ENCODE data around the gene PYCR2. TPM values are rescaled to one million over a fixed set of nuclear protein-coding genes. Genes with fewer than 3 reads are reported as not detected.

PYCR2 gene
- total and polyA plus RNA-seq, 2 of the 8 experiments (the other 6 are each of a cell fraction or from before 2014, with no cell fraction given): 79.3 to 84.6 TPM

DNA sequence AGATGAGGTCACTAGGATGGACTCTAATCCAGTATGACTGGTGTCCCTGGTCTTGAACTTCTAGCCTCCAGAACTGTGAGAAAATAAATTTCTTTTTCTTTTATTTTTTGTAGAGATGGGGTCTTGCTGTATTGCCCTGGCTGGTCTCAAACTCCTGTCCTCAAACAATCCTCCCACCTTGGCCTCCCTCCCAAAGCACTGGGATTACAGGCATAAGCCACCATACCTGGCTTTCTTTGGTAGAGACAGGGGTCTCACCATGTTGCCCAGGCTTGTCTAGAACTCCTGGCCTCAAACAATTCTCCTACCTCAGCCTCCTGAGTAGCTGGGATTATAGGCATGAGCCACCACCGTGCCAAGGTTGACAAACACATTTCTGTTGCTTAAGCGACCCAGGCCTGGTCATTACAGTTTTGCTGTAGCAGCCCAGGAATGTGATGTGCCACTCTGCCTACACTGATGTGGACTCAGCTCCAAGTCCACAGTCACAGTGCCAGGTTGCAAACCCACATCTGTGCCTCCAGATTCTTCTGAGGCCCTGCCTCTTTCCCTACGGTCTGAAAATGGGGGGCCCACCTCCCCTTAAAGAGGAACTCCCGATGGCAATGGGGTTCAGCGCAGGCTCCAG lies 15.9 kb downstream of the PYCR2 start:
- ChIA-PET POLR2A (ENCODE audit: partially characterized antibody) (interaction anchor here (1.1 to 5.3 kb wide), 6 partner anchors 10 to 154 kb away, joined by 3 to 41 read pairs (median 6); partner anchors contain the start of genes H3-3A, LEFTY1 and TMEM63A), CTCF (ENCODE audit: partially characterized antibody) (interaction anchor here (0.5 to 18.7 kb wide), 13 partner anchors 11 to 534 kb away, joined by 3 to 406 read pairs (median 3); partner anchors contain the start of genes LEFTY1 and TMEM63A)
- no peaks in the 10 kb centered on the region for H4K20me1 ChIP-seq (replicated peaks in 1 of 2; ENCODE audit: control insufficient read depth in 1 of 2, insufficient read depth in 2 of 2, low read length in 2 of 2)
- H3K4me2 ChIP-seq (ENCODE audit: insufficient read depth in 1 of 2, low read depth in 2 of 2, low read length in 2 of 2): no peak overlapping the region
- no peak overlapping the region for H3K4ac ChIP-seq (replicated peaks; ENCODE audit: insufficient read length, low read depth, low read length)
- H2AK5ac ChIP-seq (ENCODE audit: low read depth, low read length): no peak overlapping the region
- H3K9ac ChIP-seq (replicated peaks in 1 of 4; ENCODE audit: extremely low read depth in 1 of 4, low read depth in 3 of 4, low read length in 3 of 4): no peak overlapping the region
- no peak overlapping the region for H3K4me3 ChIP-seq (ENCODE audit: extremely low read depth in 1 of 4, insufficient read depth in 2 of 4, low read depth in 3 of 4, low read length in 4 of 4)
- 88% methylated on average over 5 of the region's 5 CpGs; no CpG with 5 or more reads in 1 of the 2 experiments for WGBS, 2 experiments (ENCODE audit: extremely low coverage in 1 of 2, insufficient coverage in 1 of 2, insufficient read length in 1 of 2, insufficient replicate concordance in 2 of 2, low coverage in 1 of 2, low lambda C conversion rate in 2 of 2, missing lambda C conversion rate in 1 of 2)
- H3K36me3 ChIP-seq (ENCODE audit: control insufficient read depth in 2 of 4, insufficient read depth in 4 of 4, low read length in 3 of 4): no peaks in the 10 kb centered on the region
- no peak overlapping the region for H2BK20ac ChIP-seq (ENCODE audit: low read length)
- H3K14ac ChIP-seq (ENCODE audit: insufficient read length): no peak overlapping the region
- peak overlapping the region; percentile 52; the same call in 1 of the 2 replicates for H2BK5ac ChIP-seq (ENCODE audit: low read depth, low read length)
- H3K23me2 ChIP-seq (ENCODE audit: low read depth, low read length): no peaks in the 10 kb centered on the region
- H3K56ac ChIP-seq (replicated peaks; ENCODE audit: insufficient read length, low read depth, low read length): no peak overlapping the region
- DNase-seq (ENCODE audit: low read depth in 1 of 2, low spot score in 2 of 2): no peak
- H3K79me2 ChIP-seq (ENCODE audit: control insufficient read depth in 1 of 2, insufficient read depth in 2 of 2, low read length in 2 of 2): no peaks in the 10 kb centered on the region
- no peak overlapping the region for H2BK120ac ChIP-seq (replicated peaks; ENCODE audit: low read depth, low read length)
- H3K27me3 ChIP-seq (replicated peaks in 1 of 4; ENCODE audit: control insufficient read depth in 3 of 4, extremely low read depth in 1 of 4, insufficient read depth in 3 of 4, low read length in 3 of 4): no peaks in the 10 kb centered on the region; a peak in 2 of 7 replicates
- no peak overlapping the region for H4K5ac ChIP-seq (ENCODE audit: insufficient read length, low read depth, low read length)
- H4K8ac ChIP-seq (ENCODE audit: extremely low read depth, insufficient read depth, low read length): no peak overlapping the region
- no peak overlapping the region for H4K91ac ChIP-seq (replicated peaks; ENCODE audit: insufficient read length, low read length)
- no peaks in the 10 kb centered on the region for H3K79me1 ChIP-seq (ENCODE audit: low read depth, low read length)
- H3K23ac ChIP-seq (ENCODE audit: insufficient read length): no peak overlapping the region
- H2BK15ac ChIP-seq (ENCODE audit: low read length): no peak overlapping the region
- no peak overlapping the region for H2AFZ ChIP-seq (ENCODE audit: low read length)
- H3K4me1 ChIP-seq (replicated peaks in 1 of 4; ENCODE audit: control insufficient read depth in 3 of 4, insufficient read depth in 4 of 4, low read length in 3 of 4): peaks cover 0 to 7% (median 1%) of the 10 kb centered on the region in 4 experiments; a peak in 2 of 7 replicates
- H2BK12ac ChIP-seq (ENCODE audit: low read depth, low read length): peak overlapping the region; percentile 68; the same call in 1 of the 2 replicates
- no peak overlapping the region for H3K27ac ChIP-seq (ENCODE audit: low read depth, low read length)
- no peak overlapping the region for H3K18ac ChIP-seq (ENCODE audit: extremely low read depth, low read length)
- no peak for FAIRE-seq
- no peaks in the 10 kb centered on the region for H3K9me3 ChIP-seq (ENCODE audit: insufficient read depth in 2 of 2, low read depth in 1 of 2, low read length in 1 of 2)
